ENCODE data around the gene ACOT7. TPM values are rescaled to one million over a fixed set of nuclear protein-coding genes. Genes with fewer than 3 reads are reported as not detected.

The ACOT7 gene
- total and polyA plus RNA-seq, 2 experiments from 2014 or later: 20.3 to 39.9 TPM

- no peak overlapping the region for H3K4me2 ChIP-seq
- no peaks in the 10 kb centered on the region for H3K4me1 ChIP-seq (ENCODE audit: insufficient read depth)
- no peak for DNase-seq (ENCODE audit: low spot score)
- no peaks in the 10 kb centered on the region for H3K79me2 ChIP-seq
- no peak overlapping the region for H2AFZ ChIP-seq
- H3K27ac ChIP-seq: no peak overlapping the region
- WGBS (ENCODE audit: low lambda C conversion rate, missing lambda C conversion rate): 92% methylated on average over 7 of the region's 7 CpGs
- no peaks in the 10 kb centered on the region for H3K36me3 ChIP-seq (replicated peaks; ENCODE audit: insufficient read depth, low read depth)
- no peaks in the 10 kb centered on the region for H3K9me2 ChIP-seq (replicated peaks; ENCODE audit: insufficient read depth)
- TF ChIP-seq EZH2phosphoT487 (IDR thresholded peaks at IDR 0.05; ENCODE audit: low read depth, severe bottlenecking, unreplicated experiment) (no peak), EZH2 (IDR thresholded peaks at IDR 0.05; ENCODE audit: borderline replicate concordance) (no peak), CTCF (IDR thresholded peaks at IDR 0.05; ENCODE audit: poor library complexity) (no peak)
- no peaks in the 10 kb centered on the region for H4K20me1 ChIP-seq (ENCODE audit: insufficient read depth, poor library complexity, severe bottlenecking)
- no peaks in the 10 kb centered on the region for H3K9me3 ChIP-seq (ENCODE audit: low read depth)
- H3K27me3 ChIP-seq: no peaks in the 10 kb centered on the region
- no peak overlapping the region for H3K4me3 ChIP-seq
Observed at GRCh38 chr1:6338695-6339094, 54.9 kb downstream of the ACOT7 start.

GRCh38 chr1:6336776-6337622 is 56.6 kb downstream of the ACOT7 start:
- WGBS (ENCODE audit: low lambda C conversion rate, missing lambda C conversion rate): 94% methylated on average over 22 of the region's 22 CpGs
- Histone ChIP-seq H3K79me2 (no peaks in the 10 kb centered on the region), H3K4me2 (no peak overlapping the region), H3K9me2 (replicated peaks; ENCODE audit: insufficient read depth) (no peaks in the 10 kb centered on the region), H4K20me1 (ENCODE audit: insufficient read depth, poor library complexity, severe bottlenecking) (no peaks in the 10 kb centered on the region), H3K36me3 (replicated peaks; ENCODE audit: insufficient read depth, low read depth) (no peaks in the 10 kb centered on the region), H3K4me1 (ENCODE audit: insufficient read depth) (no peaks in the 10 kb centered on the region), H3K27me3 (no peaks in the 10 kb centered on the region), H3K9me3 (ENCODE audit: low read depth) (no peaks in the 10 kb centered on the region), H3K27ac (no peak overlapping the region), H3K4me3 (no peak overlapping the region), H2AFZ (no peak overlapping the region)
- no peak for DNase-seq (ENCODE audit: low spot score)
- TF ChIP-seq EZH2phosphoT487 (IDR thresholded peaks at IDR 0.05; ENCODE audit: low read depth, severe bottlenecking, unreplicated experiment) (no peak), EZH2 (IDR thresholded peaks at IDR 0.05; ENCODE audit: borderline replicate concordance) (no peak), CTCF (IDR thresholded peaks at IDR 0.05; ENCODE audit: poor library complexity) (no peak)

- TF ChIP-seq EZH2phosphoT487 (IDR thresholded peaks at IDR 0.05; ENCODE audit: low read depth, severe bottlenecking, unreplicated experiment): no peak
- no peak for TF ChIP-seq EZH2 (IDR thresholded peaks at IDR 0.05; ENCODE audit: borderline replicate concordance)
- no peak for TF ChIP-seq CTCF (IDR thresholded peaks at IDR 0.05; ENCODE audit: poor library complexity)
- Histone ChIP-seq H3K4me2 (no peak overlapping the region), H3K9me2 (replicated peaks; ENCODE audit: insufficient read depth) (no peaks in the 10 kb centered on the region), H3K4me1 (ENCODE audit: insufficient read depth) (peaks cover 20% of the 10 kb centered on the region), H3K79me2 (no peaks in the 10 kb centered on the region), H4K20me1 (ENCODE audit: insufficient read depth, poor library complexity, severe bottlenecking) (no peaks in the 10 kb centered on the region), H3K9me3 (ENCODE audit: low read depth) (no peaks in the 10 kb centered on the region), H3K36me3 (replicated peaks; ENCODE audit: insufficient read depth, low read depth) (no peaks in the 10 kb centered on the region), H3K27ac (no peak overlapping the region), H2AFZ (no peak overlapping the region), H3K4me3 (no peak overlapping the region), H3K27me3 (no peaks in the 10 kb centered on the region)
- DNase-seq (ENCODE audit: low spot score): no peak
- WGBS (ENCODE audit: low lambda C conversion rate, missing lambda C conversion rate): 94% methylated on average over 14 of the region's 14 CpGs
Observed at GRCh38 chr1:6334261-6334993, 59.1 kb downstream of the ACOT7 start.
